GM10248 (cell line): Measurements from ENCODE around the gene OPRL1.

Source experiments
- CTCF ChIA-PET: fragments of 300-600 bp; sonication (Branson Sonifier 250); formaldehyde crosslinking; extraction: SDS; loops from one replicate; lab custom pipeline; 2021; ENCODE audit warnings: antibody characterized with exemption; lab: Yijun Ruan, JAX
- POLR2A ChIA-PET: fragments of 350-650 bp; sonication (Branson Sonifier 250); formaldehyde crosslinking; extraction: SDS; loops from one replicate; lab custom pipeline; 2020; ENCODE audit warnings: antibody characterized with exemption; lab: Yijun Ruan, JAX
- DNase-seq: peaks from one replicate; pipeline ENCODE4 v3.0.0; 2012; ENCODE audit errors: extremely low spot score
- CTCF ChIP-seq: IDR thresholded peaks from 2 replicates; pipeline ENCODE4 v1.5.1; 2012; ENCODE audit warnings: mild to moderate bottlenecking, low read depth; ENCODE audit errors: extremely low read depth, missing control alignments, control extremely low read depth

The OPRL1 gene

GRCh38 chr20:64137598-64138031 is 57.7 kb downstream of the OPRL1 start:
- ChIA-PET CTCF (interaction anchor here (1.1 kb wide), 1 partner anchor 18 kb away, joined by 4 read pairs; no protein-coding TSS in a partner anchor), POLR2A (interaction anchor here (0.6 kb wide), 1 partner anchor 1076 kb away, joined by 5 read pairs; no protein-coding TSS in a partner anchor)
- no peak for DNase-seq
- TF ChIP-seq CTCF = no peak

- ChIA-PET CTCF (interaction anchor here (1.1 kb wide), 1 partner anchor 18 kb away, joined by 4 read pairs; no protein-coding TSS in a partner anchor), POLR2A (no interaction called here)
Measured at GRCh38 chr20:64138276-64138815, 58.5 kb downstream of the OPRL1 start.

DNA sequence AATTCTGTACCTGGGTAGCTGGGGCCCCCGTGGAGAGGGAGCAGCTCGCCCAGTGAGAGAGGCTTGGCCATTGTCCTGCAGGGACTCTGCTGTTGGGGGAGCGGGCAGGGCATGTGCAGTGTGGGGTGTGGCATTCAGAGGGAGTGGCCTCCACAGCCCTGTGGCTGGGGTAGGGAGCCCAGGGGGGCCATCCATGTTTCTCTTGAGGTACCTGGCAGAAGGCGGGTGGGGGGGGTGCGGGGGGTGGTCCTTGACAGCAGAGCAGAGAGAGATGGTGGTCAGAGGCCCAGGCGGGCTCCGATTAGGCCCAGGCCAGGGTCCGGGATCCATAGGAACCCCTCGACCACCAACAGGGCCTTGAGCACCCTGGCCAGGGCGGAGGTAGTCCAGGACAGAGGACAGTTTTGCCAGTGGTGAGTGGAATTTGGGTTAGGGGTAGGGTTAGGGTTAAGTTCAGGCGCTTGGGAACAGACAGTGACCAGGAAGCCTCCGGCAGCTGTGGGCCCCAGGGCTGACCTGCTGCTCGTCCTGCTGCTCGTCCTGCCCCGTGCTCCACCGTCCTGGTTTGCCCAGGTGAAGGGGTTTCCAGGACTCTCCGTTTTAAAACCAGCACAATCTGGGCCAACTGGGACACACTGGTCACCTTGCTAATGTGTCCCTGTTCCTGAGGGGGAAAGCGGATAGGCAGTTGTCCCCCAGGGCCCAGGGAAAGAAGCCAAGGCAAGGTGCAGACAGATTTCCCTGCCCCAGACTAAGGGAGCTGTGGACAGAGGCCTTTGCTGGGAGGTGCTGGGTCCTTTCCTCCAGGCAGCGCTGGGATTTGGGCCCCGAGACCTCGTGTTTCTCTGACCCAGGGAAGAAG is 59.5 kb downstream of the OPRL1 start:
- ChIA-PET POLR2A (no interaction called here), CTCF (interaction anchor here (1.2 kb wide), 2 partner anchors 19 to 26 kb away, joined by 3 read pairs; no protein-coding TSS in a partner anchor)
- TF ChIP-seq CTCF = no peak
- no peak for DNase-seq

More at GRCh38 chr20:64138276-64138815, 58.5 kb downstream of the OPRL1 start:
- DNase-seq = no peak
- TF ChIP-seq CTCF = no peak

DNA sequence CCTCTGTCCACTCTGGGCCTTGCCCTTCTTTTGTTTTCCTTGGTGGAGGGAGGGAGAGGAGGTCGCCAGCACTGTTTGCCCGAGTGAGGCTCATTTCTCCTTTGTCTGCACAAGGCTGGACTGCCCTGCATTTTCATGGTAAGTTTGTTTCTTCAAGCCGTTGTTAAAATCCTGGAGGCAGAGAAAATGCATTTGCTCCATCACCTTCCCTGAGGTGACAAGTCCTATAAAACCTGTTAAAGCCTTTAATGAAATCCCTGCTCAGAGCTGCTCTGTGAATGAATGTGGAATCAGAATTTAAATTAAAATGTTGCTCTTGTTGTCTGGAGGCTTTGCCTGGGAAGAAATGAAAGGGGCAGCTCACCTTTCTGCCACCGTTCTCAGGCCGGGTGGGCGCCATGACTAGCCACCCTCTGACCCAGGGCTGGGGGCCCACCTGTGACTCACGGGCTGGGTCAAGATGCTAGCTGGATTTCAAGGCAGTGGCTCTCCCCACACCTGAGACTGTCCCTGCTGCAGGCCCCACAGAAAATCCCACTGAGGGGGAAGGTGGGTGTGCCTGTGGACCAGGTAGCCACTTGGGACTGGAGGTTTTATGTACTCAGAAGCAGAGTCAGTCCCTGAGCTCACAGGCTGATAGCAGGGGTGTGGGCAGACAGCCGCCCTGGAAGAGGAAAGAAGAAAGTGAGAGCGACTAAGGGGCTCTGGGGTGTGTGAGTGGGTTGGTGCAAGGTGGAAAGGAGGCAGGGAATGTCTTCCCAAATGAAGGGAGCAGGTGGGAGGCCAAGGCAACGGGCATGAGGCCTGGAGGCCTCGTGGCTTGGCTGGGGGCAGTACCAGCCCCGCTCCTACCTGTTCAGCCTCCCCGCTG is 60.4 kb downstream of the OPRL1 start:
- CTCF ChIA-PET = interaction anchor here (0.9 to 1.2 kb wide), 3 partner anchors 20 to 30 kb away, joined by 3 read pairs; no protein-coding TSS in a partner anchor
- DNase-seq = no peak
- no peak for TF ChIP-seq CTCF
- POLR2A ChIA-PET = no interaction called here

- TF ChIP-seq CTCF = no peak
- POLR2A ChIA-PET = no interaction called here
- CTCF ChIA-PET = interaction anchor here (0.9 to 1.2 kb wide), 3 partner anchors 20 to 29 kb away, joined by 3 read pairs; no protein-coding TSS in a partner anchor
- DNase-seq = no peak
Measured at GRCh38 chr20:64140956-64141355, 61.1 kb downstream of the OPRL1 start.

DNA sequence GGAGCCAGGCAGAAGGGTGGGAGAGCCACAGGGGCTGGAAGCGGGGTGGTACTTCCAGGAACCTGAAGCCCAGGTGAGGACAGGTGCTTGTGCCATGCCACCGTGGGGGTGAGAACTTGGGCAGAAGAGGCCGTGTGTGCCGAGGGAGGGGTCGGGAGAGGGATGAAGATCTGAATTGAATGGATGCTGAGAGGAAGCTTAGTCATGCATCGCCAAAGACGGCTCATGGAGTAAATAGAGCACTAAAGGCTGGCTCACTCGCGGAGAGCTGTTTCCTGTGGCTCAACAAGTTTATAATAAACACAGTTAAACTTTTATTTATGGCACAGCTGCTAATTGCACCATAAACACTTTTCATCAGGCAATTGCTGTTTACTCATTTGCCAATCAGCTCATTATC is 62.7 kb downstream of the OPRL1 start:
- TF ChIP-seq CTCF = no peak
- ChIA-PET POLR2A (no interaction called here), CTCF (no interaction called here)
- no peak for DNase-seq
